Activated CD4-positive, alpha-beta T cell treated with anti-CD3 and anti-CD28 coated beads, Interleukin-2, amount 10 ng/mL, durations not matched to agents 24 days and 14 days (primary cell): ENCODE data around the gene FIGNL2. TPM values are rescaled to one million over a fixed set of nuclear protein-coding genes. Genes with fewer than 3 reads are reported as not detected.
"Not testable (repeated sequence)": the region's sequence is repeated elsewhere in the genome, so short reads cannot be mapped to it uniquely, and the experiment has no call there.

ENCODE experiments used
- DNase-seq: peaks from one replicate; pipeline ENCODE4 v3.0.0; 2022
- H3K27ac Mint-ChIP-seq: one replicate; pipeline ENCODE4 v1.8.0; 2022; ENCODE audit warnings: mild to moderate bottlenecking, mixed read lengths
- H3K27me3 Mint-ChIP-seq: one replicate; pipeline ENCODE4 v1.8.0; 2022; ENCODE audit warnings: mixed read lengths
- H3K36me3 Mint-ChIP-seq: one replicate; pipeline ENCODE4 v1.8.0; 2022; ENCODE audit warnings: low read depth, mild to moderate bottlenecking, mixed read lengths
- H3K4me1 Mint-ChIP-seq: one replicate; pipeline ENCODE4 v1.8.0; 2021; ENCODE audit warnings: mixed read lengths
- H3K4me3 Mint-ChIP-seq: one replicate; pipeline ENCODE4 v1.8.0; 2022; ENCODE audit warnings: mild to moderate bottlenecking, moderate library complexity, mixed read lengths
- H3K9me3 Mint-ChIP-seq: one replicate; pipeline ENCODE4 v1.8.0; 2021; ENCODE audit warnings: mixed read lengths
- intact Hi-C: fragments of 100-400 bp; cut with micrococcal nuclease; formaldehyde crosslinking; loops from one replicate; pipeline ENCODE4 v1.15.1; 2023
- total RNA-seq: library from RNA; stranded (reverse); gene quantifications from 2 replicates; pipeline ENCODE4 v1.2.3, GENCODE V29; 2022

Gene FIGNL2
- total RNA-seq, 1 donor from 2014 or later, result 0.30 TPM

DNA sequence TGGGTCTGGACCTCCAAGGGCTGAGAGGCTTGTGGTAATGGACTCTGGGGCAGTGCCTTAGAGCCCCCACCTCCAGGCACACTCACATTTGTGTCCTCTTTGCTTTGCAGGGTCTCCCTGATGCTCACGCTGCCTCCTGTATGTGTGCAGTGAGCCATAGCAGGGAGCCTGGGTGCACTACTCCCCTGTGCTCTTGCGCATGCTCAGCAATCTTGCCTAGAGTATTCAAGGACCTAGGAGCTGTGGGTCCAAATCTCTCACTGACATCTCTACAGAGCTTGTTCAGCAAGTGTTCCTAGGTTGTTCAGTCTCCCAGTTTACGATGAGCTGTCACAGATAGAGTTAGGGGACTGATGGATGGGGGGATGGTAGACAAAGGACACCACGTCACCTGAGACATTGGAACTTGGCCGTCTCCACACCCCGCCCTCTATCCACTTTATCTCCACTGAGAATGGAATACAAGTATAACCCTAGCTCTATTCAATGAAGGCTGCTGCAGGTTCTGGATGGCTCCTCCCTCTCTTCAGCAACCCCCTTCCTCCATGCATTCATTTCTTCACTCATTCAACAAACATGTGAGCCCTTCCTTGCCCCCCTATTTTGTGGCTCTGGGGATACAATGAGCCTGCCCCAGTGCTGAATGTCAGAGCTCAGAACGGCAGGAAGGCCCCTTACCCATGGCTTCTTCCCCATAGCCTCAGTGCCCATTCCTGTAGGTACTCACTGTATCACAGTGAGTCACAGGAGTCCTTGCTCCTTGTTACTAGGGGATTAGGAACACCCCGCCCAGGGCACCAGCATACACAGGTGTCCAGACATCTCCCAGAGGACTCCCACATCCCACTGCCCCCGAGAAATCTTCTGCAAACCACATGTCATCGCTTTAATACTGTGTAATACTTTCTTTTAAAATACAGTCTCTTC lies 31.2 kb downstream of the FIGNL2 start:
- intact Hi-C loops, result no loop called here
- Mint-ChIP-seq H3K36me3 (no peaks in the 10 kb centered on the region), H3K4me3 (no peak overlapping the region)

DNA sequence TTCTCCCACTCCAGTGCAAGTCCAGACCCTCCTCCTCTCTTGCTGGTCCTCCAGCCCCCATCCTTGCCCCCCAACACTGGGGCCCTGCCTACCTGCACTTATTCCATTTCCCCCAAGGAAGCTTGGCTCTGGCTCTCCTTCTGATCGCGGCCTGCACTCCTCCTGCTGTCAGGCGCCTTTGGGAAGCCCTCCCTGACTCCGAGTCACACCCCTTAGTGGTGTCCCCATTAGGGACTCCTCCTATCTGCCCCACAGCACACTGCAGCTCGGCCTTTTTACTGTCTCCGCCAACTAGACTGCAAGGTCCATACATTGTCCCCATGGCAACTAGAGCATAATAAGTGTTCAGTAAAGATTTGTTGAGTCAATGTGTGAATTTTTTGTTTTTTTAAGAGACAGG lies 32.9 kb downstream of the FIGNL2 start:
- no peak for DNase-seq
- Mint-ChIP-seq H3K9me3 (no peaks in the 10 kb centered on the region), H3K4me3 (peak overlapping the region; percentile 80), H3K27ac (no peak overlapping the region), H3K36me3 (no peaks in the 10 kb centered on the region), H3K27me3 (peaks cover 45% of the 10 kb centered on the region), H3K4me1 (peaks cover 10% of the 10 kb centered on the region)
- intact Hi-C loops, result no loop called here

More for the DNA sequence above, 31.2 kb downstream of the FIGNL2 start:
- no peaks in the 10 kb centered on the region for H3K9me3 Mint-ChIP-seq
- H3K27me3 Mint-ChIP-seq, result peaks cover 40% of the 10 kb centered on the region
- DNase-seq, result no peak
- peaks cover 10% of the 10 kb centered on the region for H3K4me1 Mint-ChIP-seq
- H3K27ac Mint-ChIP-seq, result no peak overlapping the region

- Mint-ChIP-seq H3K4me3 (peak overlapping the region; percentile 80), H3K27ac (no peak overlapping the region), H3K9me3 (no peaks in the 10 kb centered on the region), H3K27me3 (peaks cover 40% of the 10 kb centered on the region), H3K36me3 (no peaks in the 10 kb centered on the region), H3K4me1 (peaks cover 6% of the 10 kb centered on the region)
- DNase-seq, result peak; percentile 91
- intact Hi-C loops, result no loop called here
Observed at GRCh38 chr12:51814311-51815088, 34.0 kb downstream of the FIGNL2 start.

- H3K4me1 Mint-ChIP-seq, result peaks cover 6% of the 10 kb centered on the region
- peaks cover 41% of the 10 kb centered on the region for H3K27me3 Mint-ChIP-seq
- no peak for DNase-seq
- no peak overlapping the region for H3K27ac Mint-ChIP-seq
- H3K4me3 Mint-ChIP-seq, result peak overlapping the region; percentile 19
- intact Hi-C loops, result no loop called here
- no peaks in the 10 kb centered on the region for H3K9me3 Mint-ChIP-seq
- H3K36me3 Mint-ChIP-seq, result no peaks in the 10 kb centered on the region
Observed at GRCh38 chr12:51813931-51814310, 34.6 kb downstream of the FIGNL2 start.

DNA sequence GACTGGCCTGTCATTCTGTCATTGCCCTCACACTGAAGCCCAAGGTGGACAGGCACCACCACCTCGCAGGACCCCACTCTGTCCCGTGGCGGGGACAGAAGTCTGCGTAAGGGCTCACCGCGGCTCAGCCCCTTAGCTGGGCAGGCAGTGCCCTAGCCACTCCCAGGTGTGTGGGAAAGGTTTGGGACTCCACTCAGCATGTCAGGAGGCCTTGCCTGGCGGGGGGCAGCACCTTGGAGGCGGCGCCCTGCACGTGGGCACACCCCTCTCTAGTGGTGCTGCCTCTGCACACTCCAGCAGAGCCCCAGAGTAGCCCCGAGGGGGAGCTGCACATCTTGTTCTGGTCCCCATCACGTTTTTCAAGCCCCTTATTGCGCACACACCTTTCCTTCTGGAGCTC lies 35.6 kb downstream of the FIGNL2 start:
- intact Hi-C loops, result no loop called here
- H3K27me3 Mint-ChIP-seq, result peaks cover 41% of the 10 kb centered on the region
- no peak for DNase-seq
- H3K4me1 Mint-ChIP-seq, result peaks cover 6% of the 10 kb centered on the region
- H3K27ac Mint-ChIP-seq, result no peak overlapping the region
- no peaks in the 10 kb centered on the region for H3K36me3 Mint-ChIP-seq
- H3K4me3 Mint-ChIP-seq, result peak overlapping the region; percentile 33
- H3K9me3 Mint-ChIP-seq, result no peaks in the 10 kb centered on the region

- H3K4me3 Mint-ChIP-seq, result no peak overlapping the region
- peaks cover 29% of the 10 kb centered on the region for H3K27me3 Mint-ChIP-seq
- H3K4me1 Mint-ChIP-seq, result peaks cover 6% of the 10 kb centered on the region
- DNase-seq, result no peak
- H3K27ac Mint-ChIP-seq, result no peak overlapping the region
- no peaks in the 10 kb centered on the region for H3K36me3 Mint-ChIP-seq
- intact Hi-C loops, result no loop called here
- no peaks in the 10 kb centered on the region for H3K9me3 Mint-ChIP-seq
Observed at GRCh38 chr12:51811203-51812202, 37.0 kb downstream of the FIGNL2 start.

DNA sequence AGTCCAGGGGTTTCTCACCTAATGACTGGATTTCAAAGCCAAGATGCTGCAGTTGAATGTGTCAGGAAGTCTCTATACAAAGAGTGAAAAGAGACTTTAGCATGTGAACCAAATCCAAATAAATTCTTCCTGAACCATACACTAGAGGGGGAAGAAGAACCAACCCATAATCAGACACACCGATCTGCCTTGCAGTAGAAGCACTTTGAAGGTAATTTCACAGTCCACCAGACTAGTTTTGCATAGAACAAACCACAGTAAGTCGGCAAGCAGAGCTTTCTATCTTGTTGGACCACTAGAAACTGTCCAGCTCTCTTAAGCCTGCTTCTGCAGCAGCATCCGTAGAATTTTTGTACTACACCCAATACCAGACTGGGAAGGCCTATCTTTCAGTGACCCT lies 39.3 kb downstream of the FIGNL2 start:
- Mint-ChIP-seq H3K27ac (no peak overlapping the region), H3K9me3 (no peaks in the 10 kb centered on the region), H3K27me3 (peaks cover 21% of the 10 kb centered on the region), H3K4me3 (no peak overlapping the region), H3K4me1 (no peaks in the 10 kb centered on the region), H3K36me3 (no peaks in the 10 kb centered on the region)
- intact Hi-C loops, result no loop called here
- DNase-seq, result no peak

- intact Hi-C loops, result no loop called here
- DNase-seq, result no peak
- H3K4me3 Mint-ChIP-seq, result no peak overlapping the region
- H3K27me3 Mint-ChIP-seq, result peaks cover 21% of the 10 kb centered on the region
- no peaks in the 10 kb centered on the region for H3K36me3 Mint-ChIP-seq
- H3K27ac Mint-ChIP-seq, result no peak overlapping the region
- no peaks in the 10 kb centered on the region for H3K9me3 Mint-ChIP-seq
- H3K4me1 Mint-ChIP-seq, result no peaks in the 10 kb centered on the region
Observed at GRCh38 chr12:51806896-51807295, 41.6 kb downstream of the FIGNL2 start.

GRCh38 chr12:51801027-51801426 lies 47.5 kb downstream of the FIGNL2 start:
- Mint-ChIP-seq H3K27ac (no peak overlapping the region), H3K9me3 (no peaks in the 10 kb centered on the region), H3K36me3 (no peaks in the 10 kb centered on the region), H3K4me3 (no peak overlapping the region), H3K27me3 (peaks cover 8% of the 10 kb centered on the region), H3K4me1 (no peaks in the 10 kb centered on the region)
- DNase-seq, result no peak
- intact Hi-C loops, result no loop called here

GRCh38 chr12:51798501-51798900 lies 50.0 kb downstream of the FIGNL2 start:
- intact Hi-C loops, result no loop called here
- DNase-seq, result no peak
- Mint-ChIP-seq H3K36me3 (no peaks in the 10 kb centered on the region), H3K9me3 (no peaks in the 10 kb centered on the region), H3K27ac (no peak overlapping the region), H3K4me3 (no peak overlapping the region), H3K27me3 (no peaks in the 10 kb centered on the region), H3K4me1 (no peaks in the 10 kb centered on the region)

- H3K27me3 Mint-ChIP-seq, DNase-seq, H3K36me3 Mint-ChIP-seq, intact Hi-C loops, H3K27ac Mint-ChIP-seq, H3K9me3 Mint-ChIP-seq, H3K4me3 Mint-ChIP-seq, H3K4me1 Mint-ChIP-seq: not testable (repeated sequence)
Observed at GRCh38 chr12:51798051-51798450, 50.5 kb downstream of the FIGNL2 start.

DNA sequence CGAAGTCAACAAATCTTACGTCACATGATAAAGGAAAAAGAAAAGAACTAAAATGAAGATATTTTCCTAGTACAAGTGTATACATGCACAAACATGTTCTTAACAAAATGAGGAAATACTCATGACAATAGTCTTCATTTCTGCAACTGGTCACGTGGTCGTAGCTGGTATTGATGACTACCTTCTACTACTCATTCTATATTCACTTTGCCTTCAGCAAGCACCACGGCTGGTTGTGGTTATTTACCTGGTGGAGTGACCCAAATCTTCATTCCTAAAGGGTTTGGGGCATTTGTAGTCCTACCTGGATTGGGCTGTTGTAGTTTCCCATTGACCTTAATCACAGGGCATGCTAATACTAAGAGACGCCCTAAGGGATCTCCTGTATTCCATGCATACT lies 51.2 kb downstream of the FIGNL2 start:
- H3K27me3 Mint-ChIP-seq, result peaks cover 1% of the 10 kb centered on the region
- no peaks in the 10 kb centered on the region for H3K9me3 Mint-ChIP-seq
- H3K36me3 Mint-ChIP-seq, result no peaks in the 10 kb centered on the region
- no peaks in the 10 kb centered on the region for H3K4me1 Mint-ChIP-seq
- DNase-seq, result no peak
- H3K4me3 Mint-ChIP-seq, result no peak overlapping the region
- no peak overlapping the region for H3K27ac Mint-ChIP-seq
- intact Hi-C loops, result no loop called here

DNA sequence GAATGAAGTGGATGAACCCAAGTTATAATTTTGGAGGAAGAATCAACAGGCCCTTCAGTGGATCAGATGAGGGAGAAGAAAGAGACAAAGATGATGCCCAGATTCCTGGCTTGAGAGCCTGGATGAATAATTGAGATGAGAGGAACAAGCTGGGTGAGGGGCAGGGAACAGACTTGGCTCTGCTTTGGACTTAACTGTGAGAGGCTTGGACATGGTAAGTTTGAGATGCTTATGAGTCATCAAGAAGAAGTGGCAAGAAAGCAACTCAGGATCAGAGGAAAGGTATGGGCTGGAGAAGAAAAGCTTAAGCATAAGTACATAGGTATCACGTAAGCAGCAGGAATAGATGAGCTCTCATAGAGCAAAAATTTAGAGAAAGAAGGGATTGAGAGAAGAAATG lies 55.3 kb downstream of the FIGNL2 start:
- intact Hi-C loops, result no loop called here
- Mint-ChIP-seq H3K36me3 (no peaks in the 10 kb centered on the region), H3K27me3 (peaks cover 1% of the 10 kb centered on the region), H3K9me3 (no peaks in the 10 kb centered on the region), H3K4me3 (no peak overlapping the region), H3K4me1 (no peaks in the 10 kb centered on the region), H3K27ac (no peak overlapping the region)
- DNase-seq, result no peak
